GM23338 (cell line): ENCODE results near the gene DERA. TPM values are rescaled to one million over a fixed set of nuclear protein-coding genes. Genes with fewer than 3 reads are reported as not detected.

Source experiments
- ATAC-seq: fragments of 200-7000 bp; cut with Tn5 transposase; 3 replicates; pipeline ENCODE4 v1.9.1; 2020
- DNase-seq: peaks from one replicate; pipeline ENCODE4 v3.0.0-alpha.2; 2015; ENCODE audit warnings: low spot score
- H2AFZ ChIP-seq: fragments of 200-600 bp; sonication (generic); 2 replicates; pipeline ENCODE4 v1.8.0; 2016; ENCODE audit warnings: antibody characterized with exemption, mild to moderate bottlenecking, moderate library complexity
- H3F3A ChIP-seq: fragments of 200-600 bp; sonication (generic); replicated peaks from 2 replicates; pipeline ENCODE4 v1.8.0; 2017; ENCODE audit warnings: antibody characterized with exemption, mixed run types, low read depth
- H3K27ac ChIP-seq: fragments of 200-600 bp; sonication (generic); 2 replicates; pipeline ENCODE4 v1.6.1; 2016; ENCODE audit warnings: low read depth
- H3K27me3 ChIP-seq: fragments of 200-600 bp; sonication (generic); 2 replicates; pipeline ENCODE4 v1.8.0; 2016; ENCODE audit warnings: mild to moderate bottlenecking, mixed run types, moderate library complexity; ENCODE audit not compliant: insufficient read depth
- H3K36me3 ChIP-seq: fragments of 200-600 bp; sonication (generic); 2 replicates; pipeline ENCODE4 v1.8.0; 2016; ENCODE audit warnings: mild to moderate bottlenecking; ENCODE audit not compliant: insufficient read depth
- H3K4me1 ChIP-seq: fragments of 200-600 bp; sonication (generic); 2 replicates; pipeline ENCODE4 v1.8.0; 2016; ENCODE audit warnings: mild to moderate bottlenecking, moderate library complexity; ENCODE audit not compliant: insufficient read depth
- H3K4me2 ChIP-seq: fragments of 200-600 bp; sonication (generic); 2 replicates; pipeline ENCODE4 v1.7.1; 2017; ENCODE audit warnings: mixed run types
- H3K4me3 ChIP-seq: fragments of 200-600 bp; sonication (generic); 2 replicates; pipeline ENCODE4 v1.6.1; 2016; ENCODE audit warnings: mixed run types
- H3K79me2 ChIP-seq: fragments of 200-600 bp; sonication (generic); replicated peaks from 2 replicates; pipeline ENCODE4 v1.8.0; 2017; ENCODE audit warnings: mild to moderate bottlenecking; ENCODE audit not compliant: insufficient read depth
- H3K9me2 ChIP-seq: fragments of 200-600 bp; sonication (generic); 2 replicates; pipeline ENCODE4 v1.8.0; 2017; ENCODE audit not compliant: insufficient read depth
- H4K20me1 ChIP-seq: fragments of 200-600 bp; sonication (generic); replicated peaks from 2 replicates; pipeline ENCODE4 v1.8.0; 2017; ENCODE audit warnings: mild to moderate bottlenecking; ENCODE audit not compliant: insufficient read depth
- H3K27ac Mint-ChIP-seq: 2 replicates; pipeline ENCODE4 v1.8.0; 2020; ENCODE audit warnings: inconsistent platforms, mild to moderate bottlenecking, moderate library complexity, mixed read lengths
- H3K27me3 Mint-ChIP-seq: 3 replicates; pipeline ENCODE4 v1.8.0; 2022; ENCODE audit warnings: low read depth, mild to moderate bottlenecking, moderate library complexity, mixed read lengths, inconsistent platforms; ENCODE audit not compliant: insufficient read depth, poor library complexity
- H3K36me3 Mint-ChIP-seq: 3 replicates; pipeline ENCODE4 v1.8.0; 2021; ENCODE audit warnings: low read depth, mild to moderate bottlenecking, inconsistent platforms, moderate library complexity, mixed read lengths
- H3K4me1 Mint-ChIP-seq: 3 replicates; pipeline ENCODE4 v1.8.0; 2020; ENCODE audit warnings: mild to moderate bottlenecking, inconsistent platforms, mixed read lengths
- H3K4me3 Mint-ChIP-seq: 3 replicates; pipeline ENCODE4 v1.8.0; 2021; ENCODE audit warnings: moderate library complexity, mild to moderate bottlenecking, inconsistent platforms, mixed read lengths
- H3K9me3 Mint-ChIP-seq: 3 replicates; pipeline ENCODE4 v1.8.0; 2020; ENCODE audit warnings: moderate library complexity, mild to moderate bottlenecking, inconsistent platforms, mixed read lengths
- CREB1 ChIP-seq: fragments of 250-450 bp; sonication (Bioruptor Pico); IDR thresholded peaks from 2 replicates; pipeline ENCODE4 v1.5.0; 2020; ENCODE audit warnings: low read depth, mild to moderate bottlenecking, moderate library complexity
- CTCF ChIP-seq, 2 experiments: fragments of 200-600 bp in 1 of 2; sonication (generic) in 1 of 2; conservative IDR thresholded peaks; 2 replicates each; pipeline versions ENCODE4 v1.5.1 to v1.6.1; 2016 to 2017; ENCODE audit warnings: antibody characterized with exemption in 2 of 2, low read depth in 2 of 2, mild to moderate bottlenecking in 2 of 2, moderate library complexity in 1 of 2
- ETS1 ChIP-seq: IDR thresholded peaks from 2 replicates; pipeline ENCODE4 v1.6.1; 2016; ENCODE audit warnings: antibody characterized with exemption
- EZH2 ChIP-seq: fragments of 200-600 bp; sonication (generic); IDR thresholded peaks from one replicate; pipeline ENCODE4 v1.8.0; 2017; ENCODE audit warnings: antibody characterized with exemption, mild to moderate bottlenecking, low read depth; ENCODE audit not compliant: unreplicated experiment
- EZH2phosphoT487 ChIP-seq: fragments of 200-600 bp; sonication (generic); IDR thresholded peaks from one replicate; pipeline ENCODE4 v1.8.1; 2018; ENCODE audit warnings: antibody characterized with exemption; ENCODE audit not compliant: unreplicated experiment
- JUNB ChIP-seq: IDR thresholded peaks from one replicate; pipeline ENCODE4 v1.6.1; 2016; ENCODE audit warnings: antibody characterized with exemption; ENCODE audit not compliant: unreplicated experiment
- NANOG ChIP-seq: IDR thresholded peaks from 2 replicates; pipeline ENCODE4 v1.6.1; 2016; ENCODE audit warnings: antibody characterized with exemption, borderline replicate concordance
- REST ChIP-seq: IDR thresholded peaks from one replicate; pipeline ENCODE4 v1.6.1; 2018; ENCODE audit warnings: antibody characterized with exemption; ENCODE audit not compliant: unreplicated experiment
- STAT1 ChIP-seq: IDR thresholded peaks from one replicate; pipeline ENCODE4 v1.6.1; 2016; ENCODE audit warnings: antibody characterized with exemption; ENCODE audit not compliant: unreplicated experiment
- ZNF114 ChIP-seq: fragments of 250-450 bp; sonication (Bioruptor Pico); IDR thresholded peaks from 2 replicates; pipeline ENCODE4 v1.5.0; 2020; ENCODE audit warnings: mild to moderate bottlenecking, moderate library complexity
- ZNF331 ChIP-seq: fragments of 250-450 bp; sonication (Bioruptor Pico); IDR thresholded peaks from 2 replicates; pipeline ENCODE4 v1.5.0; 2020; ENCODE audit warnings: low read depth, mild to moderate bottlenecking, moderate library complexity
- ZNF462 ChIP-seq: fragments of 250-450 bp; sonication (Bioruptor Pico); IDR thresholded peaks from 2 replicates; pipeline ENCODE4 v1.5.0; 2020; ENCODE audit warnings: mild to moderate bottlenecking, moderate library complexity
- polyA plus RNA-seq: library from polyadenylated mRNA; unstranded; fragments of >200 nt; fragmentation: Nextera tagmentation; extraction: Ambion mirVana; gene quantifications from 2 replicates; pipeline ENCODE4 v1.2.1, GENCODE V29; 2016
- total RNA-seq: library from RNA; depleted of rRNA; stranded (reverse); fragments of >200 nt; shearing (Covaris generic); gene quantifications from 2 replicates; pipeline ENCODE4 v1.2.3, GENCODE V29; 2014

DERA gene
- total and polyA plus RNA-seq, 2 experiments from 2014 or later = 20.4 to 27.3 TPM

- Histone ChIP-seq H3F3A (no peaks in the 10 kb centered on the region), H3K27ac (no peak overlapping the region), H3K27me3 (no peaks in the 10 kb centered on the region), H3K4me2 (no peak overlapping the region), H3K36me3 (no peaks in the 10 kb centered on the region), H3K4me1 (no peaks in the 10 kb centered on the region; the same call in 1 of the 2 replicates), H3K9me2 (no peaks in the 10 kb centered on the region), H2AFZ (no peak overlapping the region), H3K4me3 (no peak overlapping the region), H4K20me1 (no peaks in the 10 kb centered on the region), H3K79me2 (no peaks in the 10 kb centered on the region)
- Mint-ChIP-seq H3K27me3 (no peaks in the 10 kb centered on the region), H3K27ac (no peak overlapping the region), H3K36me3 (no peaks in the 10 kb centered on the region), H3K4me3 (no peak overlapping the region), H3K4me1 (peaks cover 6% of the 10 kb centered on the region), H3K9me3 (no peaks in the 10 kb centered on the region)
- no peak for ATAC-seq
- TF ChIP-seq CREB1 (CRISPR knock-in tag) (no peak), ZNF462 (CRISPR knock-in tag) (no peak), ETS1 (no peak), EZH2phosphoT487 (no peak), ZNF114 (CRISPR knock-in tag) (no peak), ZNF331 (CRISPR knock-in tag) (no peak), REST (no peak), JUNB (no peak), STAT1 (no peak), EZH2 (no peak), NANOG (no peak), CTCF (conservative IDR thresholded peaks at IDR 0.05; ENCODE audit: low read depth in 2 of 2) (no peak)
- DNase-seq = no peak
Measured at GRCh38 chr12:15995801-15996200, 84.7 kb downstream of the DERA start.
